SU-DHL-6 (cell line): ENCODE data around the gene FRMD3.

Experiments
- CTCF ChIP-seq: fragments of 200-600 bp; sonication (generic); IDR thresholded peaks from one replicate; pipeline ENCODE4 v1.5.1; 2017; ENCODE audit warnings: antibody characterized with exemption, mild to moderate bottlenecking, low read length, moderate library complexity; ENCODE audit not compliant: insufficient read depth, poor library complexity, severe bottlenecking
- EZH2phosphoT487 ChIP-seq: fragments of 200-600 bp; sonication (generic), shearing (Covaris generic); conservative IDR thresholded peaks from 2 replicates; pipeline ENCODE4 v1.6.1; 2018; ENCODE audit warnings: mild to moderate bottlenecking, antibody characterized with exemption, low read length, moderate library complexity, mixed read lengths

GRCh38 chr9:83385317-83385716 lies 152.9 kb downstream of the FRMD3 start:
- no peak for TF ChIP-seq CTCF
- TF ChIP-seq EZH2phosphoT487: no peak
